ENCODE data around the gene SHC3.

SHC3 gene

GRCh38 chr9:88971131-88971960 lies 207.3 kb downstream of the SHC3 start:
- in situ Hi-C loops (cut with MboI; ENCODE audit: low sequenced_read_pairs): no loop called here

DNA sequence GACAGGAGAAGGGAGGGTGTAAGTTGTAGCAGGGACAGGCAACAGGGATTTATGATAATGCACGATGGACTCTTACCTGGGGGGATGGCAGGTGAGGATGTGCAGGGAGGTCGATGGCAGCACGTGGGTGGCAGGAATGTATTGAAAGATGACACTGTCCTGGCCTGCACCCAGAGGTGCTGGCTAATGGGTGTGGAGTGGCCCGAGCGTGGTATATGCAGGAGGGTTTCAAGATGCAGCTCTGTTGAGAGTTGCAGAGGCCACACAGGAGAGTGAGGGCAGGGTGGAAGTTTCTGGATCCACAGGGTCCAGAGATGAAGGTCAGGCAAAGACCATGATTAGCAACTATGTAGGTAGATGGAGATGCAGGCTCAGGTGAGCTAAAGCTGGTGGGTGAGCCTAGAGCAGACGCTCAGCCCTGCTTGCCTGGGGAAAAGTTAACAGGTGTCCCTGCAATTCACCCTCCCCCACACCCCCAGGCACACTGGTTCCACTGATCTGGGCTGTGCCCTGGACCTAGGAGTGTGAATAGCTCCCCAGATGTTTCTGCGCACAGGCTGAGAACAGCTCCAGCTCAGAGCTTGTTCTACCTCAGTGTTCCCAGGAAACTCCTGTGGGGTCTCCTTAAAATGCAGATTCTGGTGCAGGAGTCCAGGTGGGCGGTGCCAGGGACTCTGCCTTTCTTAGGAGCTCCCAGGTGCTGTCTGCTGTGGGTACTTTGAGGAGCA lies 208.8 kb downstream of the SHC3 start:
- in situ Hi-C loops (cut with MboI; ENCODE audit: low sequenced_read_pairs): no loop called here

- in situ Hi-C loops (cut with MboI; ENCODE audit: low sequenced_read_pairs): no loop called here
Observed at GRCh38 chr9:88968799-88969198, 209.8 kb downstream of the SHC3 start.

DNA sequence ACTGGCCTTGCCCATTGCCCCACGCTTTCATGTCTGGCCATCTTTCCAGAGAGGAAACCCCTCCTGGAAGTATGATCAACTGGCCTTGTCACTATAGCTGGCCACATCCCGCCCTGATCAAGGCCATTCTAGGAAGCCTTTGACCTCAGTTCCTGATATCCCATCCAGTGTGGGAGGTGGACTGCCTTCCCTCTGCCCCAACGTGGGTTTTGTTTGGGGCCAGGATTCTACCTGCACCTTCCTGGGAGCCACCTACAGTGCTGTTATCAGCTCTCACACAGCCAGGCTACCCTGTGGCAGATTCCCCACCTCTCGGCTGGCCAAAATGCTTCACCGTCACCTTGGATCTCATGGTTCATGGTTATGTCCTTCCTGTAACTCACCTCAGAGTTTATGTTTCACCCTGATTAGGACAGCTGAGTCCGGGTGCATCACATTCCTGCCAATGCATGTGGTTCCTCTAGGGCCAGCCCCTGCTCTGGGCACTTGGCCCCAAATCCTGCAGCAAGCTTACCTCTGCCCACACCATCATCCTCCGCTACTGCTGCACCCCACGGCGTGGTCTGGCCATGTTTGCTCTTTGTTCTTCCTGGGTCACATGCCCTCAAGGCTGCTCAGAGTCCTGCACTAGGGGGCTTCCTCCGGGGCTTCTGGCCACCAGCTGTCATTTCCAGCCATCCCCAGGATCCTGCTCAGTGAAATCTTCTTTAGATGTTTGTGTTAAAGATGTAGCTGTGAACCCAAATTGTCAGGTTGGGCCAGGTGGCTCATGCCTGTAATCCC lies 211.5 kb downstream of the SHC3 start:
- in situ Hi-C loops (cut with MboI; ENCODE audit: low sequenced_read_pairs): no loop called here

DNA sequence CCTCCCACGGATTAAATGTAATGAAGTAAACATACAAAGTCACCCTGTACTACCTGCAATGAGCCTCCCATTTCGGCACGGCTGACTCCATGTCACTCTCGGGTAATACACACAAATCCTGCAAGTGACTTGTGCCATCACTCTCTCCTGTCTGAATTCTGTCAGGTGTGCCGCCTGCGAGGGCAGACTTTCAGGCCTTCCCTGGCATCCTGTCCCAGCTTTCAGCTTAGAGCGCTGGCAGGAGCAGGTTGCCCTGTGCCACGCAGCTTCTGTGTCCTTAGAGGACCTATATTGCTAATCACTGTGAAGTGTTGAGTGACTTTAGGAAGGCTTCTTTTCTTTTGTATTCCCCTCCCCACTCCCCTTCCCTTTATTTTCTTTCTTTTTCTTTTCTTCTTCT lies 213.1 kb downstream of the SHC3 start:
- in situ Hi-C loops (cut with MboI; ENCODE audit: low sequenced_read_pairs): no loop called here

DNA sequence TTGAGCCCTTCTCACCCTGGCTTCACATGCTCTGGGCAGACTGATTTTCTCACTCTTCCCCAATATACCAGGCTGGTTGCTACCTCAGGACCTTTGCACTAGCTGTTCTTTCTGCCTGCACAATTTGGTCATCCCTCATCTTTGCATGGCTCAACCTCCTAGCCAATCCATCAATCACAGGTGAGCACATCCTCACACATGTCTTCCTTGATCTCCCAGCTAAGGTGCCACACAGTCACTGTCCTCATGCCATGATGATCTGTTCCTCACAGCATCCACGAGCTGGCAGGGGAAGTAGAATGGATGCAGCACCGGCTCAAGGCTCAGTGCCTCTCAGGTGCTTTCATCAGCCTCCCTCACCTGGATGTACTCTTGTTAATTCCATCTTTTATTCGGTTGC lies 218.0 kb downstream of the SHC3 start:
- in situ Hi-C loops (cut with MboI; ENCODE audit: low sequenced_read_pairs): no loop called here

- in situ Hi-C loops (cut with MboI; ENCODE audit: low sequenced_read_pairs): no loop called here
Observed at GRCh38 chr9:88959727-88960469, 218.7 kb downstream of the SHC3 start.

GRCh38 chr9:88957526-88957925 lies 221.1 kb downstream of the SHC3 start:
- in situ Hi-C loops (cut with MboI; ENCODE audit: low sequenced_read_pairs): no loop called here
